GM10266 (cell line): ENCODE results near the gene GSTM1.
"Not testable (repeated sequence)": the region's sequence is repeated elsewhere in the genome, so short reads cannot be mapped to it uniquely, and the experiment has no call there.

Experiments
- DNase-seq: peaks from one replicate; pipeline ENCODE4 v3.0.0; 2012; ENCODE audit errors: extremely low spot score
- CTCF ChIP-seq: IDR thresholded peaks from 2 replicates; pipeline ENCODE4 v1.5.1; 2012; ENCODE audit warnings: mild to moderate bottlenecking, low read depth; ENCODE audit not compliant: control insufficient read depth, insufficient read depth; ENCODE audit errors: missing control alignments

The GSTM1 gene

DNA sequence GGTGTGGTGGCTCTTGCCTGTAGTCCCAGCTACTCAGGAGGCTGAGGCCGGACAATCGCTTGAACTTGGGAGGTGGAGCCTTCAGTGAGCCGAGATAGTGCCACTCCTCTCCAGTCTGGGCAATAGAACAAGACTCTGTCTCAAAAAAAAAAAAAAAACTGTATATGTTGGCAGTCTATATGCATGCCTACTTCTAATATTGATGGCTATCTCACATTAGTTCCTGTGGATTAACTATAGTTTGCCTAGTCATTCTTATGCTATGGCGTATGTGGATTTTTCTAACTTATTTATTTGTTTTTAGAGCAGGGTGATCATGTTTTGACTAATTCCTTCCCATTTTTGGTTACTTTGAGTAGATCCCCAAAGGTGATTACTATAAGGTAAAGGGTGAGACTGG lies 9.4 kb downstream of the GSTM1 start:
- no peak for TF ChIP-seq CTCF
- DNase-seq = no peak

DNA sequence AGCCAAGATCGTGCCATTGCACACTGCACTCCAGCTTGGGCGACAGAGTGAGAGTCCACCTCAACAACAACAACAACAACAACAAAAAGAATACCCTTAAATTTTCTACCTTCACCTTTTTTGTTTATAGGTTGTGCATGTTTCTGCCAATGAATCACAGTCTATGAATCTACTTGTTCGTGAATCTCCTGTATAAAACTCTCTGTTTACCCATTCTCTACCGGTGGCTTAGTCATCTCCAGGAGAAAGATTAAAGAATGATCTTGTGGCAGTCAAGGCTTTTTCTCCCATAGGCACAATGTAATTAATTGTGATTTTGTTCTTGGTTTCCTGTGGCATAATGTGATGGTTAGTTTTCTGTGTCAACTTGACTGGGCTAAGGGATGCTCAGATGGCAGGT lies 10.2 kb downstream of the GSTM1 start:
- not testable (repeated sequence) for DNase-seq

DNA sequence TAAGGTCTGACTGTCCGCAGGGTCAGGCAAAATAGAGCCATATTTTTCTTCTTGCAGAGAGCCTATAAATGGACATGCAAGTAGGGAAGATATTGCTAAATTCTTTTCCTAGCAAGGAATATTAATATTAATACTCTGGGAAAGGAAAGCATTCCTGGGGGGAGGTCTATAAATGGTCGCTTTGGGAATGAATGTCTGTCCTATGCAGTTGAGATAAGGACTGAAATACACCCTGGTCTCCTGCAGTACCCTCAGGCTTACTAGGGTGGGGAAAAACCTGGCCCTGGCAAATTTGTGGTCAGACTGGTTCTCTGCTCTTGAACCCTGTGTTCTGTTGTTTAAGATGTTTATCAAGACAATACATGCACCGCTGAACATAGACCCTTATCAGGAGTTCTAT lies 15.3 kb downstream of the GSTM1 start:
- DNase-seq = not testable (repeated sequence)

DNA sequence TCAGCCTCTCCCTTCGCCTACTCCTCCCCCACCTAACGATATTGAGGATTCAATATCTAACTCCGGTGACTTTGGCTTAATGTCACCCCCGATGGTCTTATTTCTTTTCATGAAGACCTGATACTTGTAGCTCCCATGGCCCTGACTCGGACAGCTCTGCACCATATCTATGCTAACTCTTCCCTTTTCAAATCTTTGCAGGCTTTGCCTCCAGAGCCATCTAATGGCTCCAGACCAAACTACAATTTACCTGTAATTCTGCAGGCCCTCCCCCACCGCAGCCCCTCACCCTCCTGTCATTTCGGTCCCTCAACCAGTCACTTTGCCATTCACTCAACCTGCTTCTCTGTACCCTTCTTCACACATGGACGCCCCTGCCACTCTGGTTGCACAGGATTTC lies 16.6 kb downstream of the GSTM1 start:
- no peak for TF ChIP-seq CTCF
- DNase-seq = peak; percentile 11

GRCh38 chr1:109705411-109705810 lies 17.8 kb downstream of the GSTM1 start:
- no peak for DNase-seq
- no peak for TF ChIP-seq CTCF

- not testable (repeated sequence) for DNase-seq
Measured at GRCh38 chr1:109708949-109709348, 21.3 kb downstream of the GSTM1 start.

GRCh38 chr1:109709822-109710221 lies 22.2 kb downstream of the GSTM1 start:
- DNase-seq = not testable (repeated sequence)

- DNase-seq = peak; percentile 2
Measured at GRCh38 chr1:109711593-109712320, 24.1 kb downstream of the GSTM1 start, which contains the start of gene GSTM5. GSTM5 (plus strand) TSS chr1:109712251; CDS start chr1:109712313, 62 bp downstream.

GRCh38 chr1:109712321-109712864 lies 24.8 kb downstream of the GSTM1 start:
- no peak for DNase-seq
- TF ChIP-seq CTCF = no peak

GRCh38 chr1:109713636-109714035 lies 26.0 kb downstream of the GSTM1 start:
- no peak for TF ChIP-seq CTCF
- DNase-seq = peak; percentile 1
